Measurements from ENCODE around the gene CYBB. TPM values are rescaled to one million over a fixed set of nuclear protein-coding genes. Genes with fewer than 3 reads are reported as not detected.

CYBB gene
- total RNA-seq (2022; extraction: Qiagen RNA extraction; ENCODE audit: low read depth): 0.02 to 0.03 TPM (median 0.02 TPM) in 3 of 5 replicates, not detected in the others

GRCh38 chrX:37779857-37780256 lies at the start of gene CYBB:
CYBB (plus strand) TSS chrX:37780059; CDS start chrX:37780078, 19 bp downstream.

GRCh38 chrX:37846934-37847732 lies 67.3 kb downstream of the CYBB start, which contains the start of gene DYNLT3:
DYNLT3 (minus strand) TSS chrX:37847571; CDS start chrX:37847510, 61 bp downstream.

Other genes with a start within 250 kb of the CYBB start
- not detected in 5 replicates for gene LANCL3, start 208.4 kb upstream of the CYBB start, total RNA-seq (2022; extraction: Qiagen RNA extraction; ENCODE audit: low read depth)
- gene XK, start 94.3 kb upstream of the CYBB start, total RNA-seq (2022; extraction: Qiagen RNA extraction; ENCODE audit: low read depth): 0.31 to 0.51 TPM (median 0.46 TPM) in 5 replicates
- gene DYNLT3, start 67.5 kb downstream of the CYBB start, total RNA-seq (2022; extraction: Qiagen RNA extraction; ENCODE audit: low read depth): 13.1 to 18.5 TPM (median 17.2 TPM) in 5 replicates
- 0.24 to 0.46 TPM (median 0.38 TPM) in 5 replicates for gene SYTL5, start 226.5 kb downstream of the CYBB start, total RNA-seq (2022; extraction: Qiagen RNA extraction; ENCODE audit: low read depth)